Measurements from ENCODE around the gene MVP.

- TF ChIP-seq CTCF (IDR thresholded peaks at IDR 0.05 in 8 of 11, conservative IDR thresholded peaks at IDR 0.05 in 3 of 11) = no peak
- no peak for TF ChIP-seq POLR2A (IDR thresholded peaks at IDR 0.05)
Measured at GRCh38 chr16:29818082-29818481, 2.2 kb upstream of the MVP start.

Data from spleen (tissue), 7 donors.